ENCODE data around the gene DNAH9.

Gene DNAH9

DNA sequence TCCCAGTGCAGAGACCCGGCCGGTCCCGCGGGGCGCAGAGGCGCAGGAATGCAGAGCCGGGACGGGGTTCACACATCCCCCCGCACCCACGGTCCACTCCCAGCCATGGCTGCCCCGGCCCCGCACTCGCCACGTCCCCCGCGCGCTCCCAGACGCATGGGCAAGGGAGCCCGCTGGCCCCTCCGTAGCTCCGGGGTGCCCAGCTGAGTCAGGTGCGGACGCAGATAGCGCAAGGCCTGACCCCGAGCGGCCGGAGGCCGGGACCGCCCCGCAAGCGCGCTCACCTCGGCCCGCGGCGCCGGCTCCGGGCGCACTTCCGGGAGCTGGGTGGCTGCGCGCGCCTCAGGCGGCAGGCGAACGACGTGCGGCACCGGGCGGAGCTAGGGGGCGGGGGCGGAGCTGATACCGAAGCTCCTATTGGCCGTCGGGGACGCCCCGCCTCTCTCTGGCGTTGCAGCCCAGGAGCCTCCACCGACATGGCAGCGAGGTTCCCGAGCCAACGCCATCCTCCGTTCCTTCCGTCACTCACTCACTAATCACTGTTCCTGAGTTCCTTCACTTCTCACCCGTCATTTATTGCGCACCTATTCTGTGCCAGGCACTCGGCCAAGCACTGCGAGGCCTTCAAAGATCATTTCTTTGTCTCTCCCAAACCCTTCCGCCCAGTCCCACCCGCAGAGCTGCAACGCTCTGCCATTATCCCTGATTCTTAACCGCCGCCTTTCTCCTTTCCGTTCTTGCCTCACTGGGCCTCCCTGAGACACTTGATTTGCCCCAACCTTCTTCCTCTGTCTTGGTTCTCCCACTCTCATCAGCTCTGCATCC is 399.1 kb downstream of the DNAH9 start, which contains the start of gene ZNF18:
ZNF18 (minus strand) TSS at position 329 of the 825 bp plus-strand sequence. CDS start 4,646 bp downstream, outside the sequence.
- DNase-seq: peak; percentile 97

DNA sequence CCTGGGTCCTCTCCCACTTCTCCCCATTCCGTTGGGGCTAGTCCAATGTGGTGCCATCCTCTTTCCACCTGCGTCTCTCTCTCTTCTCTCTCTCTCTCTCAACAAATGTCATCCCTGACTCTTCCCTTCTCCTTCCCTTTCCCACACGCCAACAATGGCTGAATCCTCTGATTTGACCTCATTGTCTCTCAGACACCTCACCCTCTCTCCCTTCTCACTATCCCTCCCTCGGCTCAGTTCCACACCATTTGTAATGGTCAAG is 399.6 kb downstream of the DNAH9 start:
- DNase-seq: no peak

DNA sequence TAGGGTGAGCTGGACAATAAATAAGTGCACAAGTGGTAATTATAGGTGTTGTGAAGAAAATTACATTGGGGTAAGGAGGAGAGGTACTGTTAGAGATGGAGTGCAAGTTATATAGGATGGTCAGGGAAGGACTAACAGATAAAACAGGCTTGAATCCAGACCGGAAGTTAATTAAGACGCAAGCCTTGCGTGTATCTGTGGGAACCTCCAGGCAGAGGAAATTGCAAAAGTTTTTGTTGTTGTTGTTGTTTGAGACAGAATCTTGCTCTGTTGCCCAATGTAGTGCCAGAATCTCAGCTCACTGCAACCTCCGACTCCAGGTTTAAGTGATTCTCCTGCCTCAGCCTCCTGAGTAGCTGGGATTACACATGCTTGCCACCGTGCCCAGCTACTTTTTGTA is 401.4 kb downstream of the DNAH9 start:
- DNase-seq: no peak

DNA sequence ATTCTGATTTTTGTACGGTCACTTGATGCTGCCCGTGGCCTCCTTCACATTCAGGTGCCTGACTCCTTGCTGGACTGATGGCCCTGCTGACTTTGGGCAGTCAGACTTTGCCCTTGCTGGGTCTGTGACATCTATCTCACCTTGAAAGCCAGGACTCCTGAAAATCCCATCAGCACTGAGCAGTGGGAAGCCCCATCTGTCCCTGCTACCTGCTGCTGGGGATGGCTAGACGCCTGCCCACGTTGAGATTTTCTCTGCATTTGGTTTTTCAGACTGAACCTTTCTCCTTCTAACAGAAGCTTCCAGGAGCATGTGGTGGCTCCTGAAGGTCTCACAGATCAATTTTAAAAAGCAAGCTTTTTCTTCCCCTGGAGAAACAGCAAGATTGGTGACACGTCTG is 409.2 kb downstream of the DNAH9 start:
- DNase-seq: no peak

Data from left hindlimb (tissue), 1 donor.